Body of pancreas (tissue), 4 donors: Measurements from ENCODE around the gene C15orf40. TPM values are rescaled to one million over a fixed set of nuclear protein-coding genes. Genes with fewer than 3 reads are reported as not detected.
A peak's percentile ranks its signal among the peaks of the same experiment; 100 is the strongest.

Source experiments
- ATAC-seq: fragments of 150-250 bp; one replicate; pipeline ENCODE4 v1.9.1; 2016
- DNase-seq, 4 donors: peaks; one replicate each; pipeline ENCODE4 v3.0.0-alpha.2; 2019
- H3K27ac ChIP-seq, 4 donors: fragments of 200-600 bp; sonication (generic); 1 replicate in 3 of 4; 2 replicates in 1 of 4; pipeline versions ENCODE4 v1.5.1 to v1.6.1; 2016 to 2019; ENCODE audit warnings: mild to moderate bottlenecking in 1 of 4, mixed read lengths in 1 of 4, moderate library complexity in 1 of 4
- H3K27me3 ChIP-seq, 2 donors: fragments of 200-600 bp; sonication (generic); one replicate each; pipeline ENCODE4 v1.6.0; 2016; ENCODE audit warnings: mild to moderate bottlenecking in 1 of 2
- H3K36me3 ChIP-seq, 2 donors: fragments of 200-600 bp; sonication (generic); replicated peaks in 1 of 2; 2 replicates each; pipeline ENCODE4 v1.5.1; 2016; ENCODE audit warnings: low read depth in 2 of 2; ENCODE audit not compliant: insufficient read depth in 1 of 2
- H3K4me1 ChIP-seq: fragments of 200-600 bp; sonication (generic); one replicate; pipeline ENCODE4 v1.6.0; 2016
- H3K4me3 ChIP-seq, 2 donors: fragments of 200-600 bp; sonication (generic); 1 replicate in 1 of 2; 2 replicates in 1 of 2; pipeline ENCODE4 v1.5.1; 2016 to 2019
- H3K9me3 ChIP-seq, 3 donors: fragments of 200-600 bp; sonication (generic); 1 replicate in 2 of 3; 2 replicates in 1 of 3; pipeline ENCODE4 v1.5.1; 2016
- CTCF ChIP-seq, 7 experiments: fragments of 450-650 bp in 4 of 7; fragments of 200-600 bp in 3 of 7; sonication (generic) in 3 of 7; IDR thresholded peaks; one replicate each; pipeline ENCODE4 v1.5.1; 2016 to 2019; ENCODE audit warnings: antibody characterized with exemption in 7 of 7
- POLR2A ChIP-seq, 3 donors: fragments of 450-650 bp; IDR thresholded peaks; one replicate each; pipeline ENCODE4 v1.6.1; 2016; ENCODE audit warnings: antibody characterized with exemption in 3 of 3, mild to moderate bottlenecking in 2 of 3
- WGBS, 2 donors: methylation state at CpG; one replicate each; pipeline ENCODE4 v1.1.5; 2017; 5-methylcytosine and 5-hydroxymethylcytosine counted together
- intact Hi-C: fragments of 100-400 bp; cut with DNase I; formaldehyde crosslinking; loops from one replicate; pipeline ENCODE4 v1.15.1; 2023
- total RNA-seq, 2 donors: library from RNA; depleted of rRNA; stranded (reverse); fragments of >200 nt; gene quantifications; one replicate each; pipeline ENCODE4 v1.1.0, GENCODE V29; 2016

The C15orf40 gene
- total RNA-seq, 2 donors from 2014 or later: 9.3 to 9.6 TPM

- Histone ChIP-seq H3K4me1 (peaks cover 20% of the 10 kb centered on the region), H3K27me3 (no peaks in the 10 kb centered on the region), H3K36me3 (peaks cover 0 to 2% of the 10 kb centered on the region in 2 donors), H3K4me3 (peak overlapping the region; percentile 85 to 89), H3K9me3 (no peaks in the 10 kb centered on the region), H3K27ac (peak overlapping the region; percentile 42 to 90 (median 85))
- no peak for TF ChIP-seq POLR2A (IDR thresholded peaks at IDR 0.05)
- peak in 1 of 7 experiments; percentile 11 for TF ChIP-seq CTCF (IDR thresholded peaks at IDR 0.05)
- intact Hi-C loops: no loop called here
- 1% methylated on average over 8 to 12 of the region's 12 CpGs for WGBS, 2 donors
- ATAC-seq: no peak
- DNase-seq: no peak
Observed at GRCh38 chr15:82986442-82986780, 25.0 kb downstream of the C15orf40 start.

- Histone ChIP-seq H3K27me3 (no peaks in the 10 kb centered on the region), H3K9me3 (no peaks in the 10 kb centered on the region), H3K4me3 (peak within 1 kb of the TSS; percentile 85 to 89), H3K4me1 (peaks cover 20% of the 10 kb centered on the region), H3K27ac (peak within 1 kb of the TSS; percentile 71 to 90 (median 85)), H3K36me3 (peaks cover 0 to 2% of the 10 kb centered on the region in 2 donors)
- DNase-seq (peak; percentile 94 to 97 (median 96)), ATAC-seq (peak; percentile 97)
- intact Hi-C loops: no loop called here
- WGBS, 2 donors: 0 to 3% methylated on average over 12 to 45 of the region's 45 CpGs
- TF ChIP-seq POLR2A (IDR thresholded peaks at IDR 0.05) (peak; percentile 28 to 84 (median 82)), CTCF (IDR thresholded peaks at IDR 0.05) (peak in 1 of 7 experiments; percentile 13)
Observed at GRCh38 chr15:82985688-82986441, 25.6 kb downstream of the C15orf40 start, which contains the start of gene RAMAC. Gene RAMAC (plus strand): TSS chr15:82986210. CDS start chr15:82989019, 2,809 bp downstream.

- DNase-seq (no peak), ATAC-seq (no peak)
- no peak for TF ChIP-seq POLR2A (IDR thresholded peaks at IDR 0.05)
- 60 to 66% methylated on average over 2 of the region's 2 CpGs for WGBS, 2 donors
- H3K4me1 ChIP-seq: peaks cover 9% of the 10 kb centered on the region
- no peaks in the 10 kb centered on the region for H3K9me3 ChIP-seq
- no peaks in the 10 kb centered on the region for H3K27me3 ChIP-seq
- H3K27ac ChIP-seq: no peak overlapping the region
- no peak overlapping the region for H3K4me3 ChIP-seq
- H3K36me3 ChIP-seq: no peaks in the 10 kb centered on the region
- intact Hi-C loops: no loop called here
Observed at GRCh38 chr15:82980981-82981380, 30.5 kb downstream of the C15orf40 start.

- DNase-seq (no peak), ATAC-seq (no peak)
- TF ChIP-seq CTCF (IDR thresholded peaks at IDR 0.05) (no peak), POLR2A (IDR thresholded peaks at IDR 0.05) (no peak)
- no peak overlapping the region for H3K4me3 ChIP-seq
- no peaks in the 10 kb centered on the region for H3K9me3 ChIP-seq
- intact Hi-C loops: no loop called here
- H3K4me1 ChIP-seq: peaks cover 1% of the 10 kb centered on the region
- no peaks in the 10 kb centered on the region for H3K27me3 ChIP-seq
- 83 to 85% methylated on average over 1 of the region's 1 CpG for WGBS, 2 donors
- H3K36me3 ChIP-seq: no peaks in the 10 kb centered on the region
- no peak overlapping the region for H3K27ac ChIP-seq
Observed at GRCh38 chr15:82979726-82980125, 31.7 kb downstream of the C15orf40 start.

- TF ChIP-seq CTCF (IDR thresholded peaks at IDR 0.05) (no peak), POLR2A (IDR thresholded peaks at IDR 0.05) (no peak)
- H3K4me3 ChIP-seq: no peak overlapping the region
- H3K27me3 ChIP-seq: no peaks in the 10 kb centered on the region
- no peaks in the 10 kb centered on the region for H3K9me3 ChIP-seq
- ATAC-seq (no peak), DNase-seq (no peak)
- intact Hi-C loops: no loop called here
- H3K27ac ChIP-seq: no peak overlapping the region
- peaks cover 4% of the 10 kb centered on the region for H3K4me1 ChIP-seq
- 93 to 97% methylated on average over 5 of the region's 5 CpGs for WGBS, 2 donors
- H3K36me3 ChIP-seq: no peaks in the 10 kb centered on the region
Observed at GRCh38 chr15:82978438-82978837, 33.0 kb downstream of the C15orf40 start.
